Activated CD4-positive, alpha-beta memory T cell treated with anti-CD3 and anti-CD28 coated beads for 36 hours (primary cell): ENCODE results near the gene BMF. TPM values are rescaled to one million over a fixed set of nuclear protein-coding genes. Genes with fewer than 3 reads are reported as not detected.
"Not testable (repeated sequence)": the region's sequence is repeated elsewhere in the genome, so short reads cannot be mapped to it uniquely, and the experiment has no call there.

Experiments used
- CTCF ChIA-PET: fragments of 350-600 bp; sonication (Branson Sonifier 250); formaldehyde crosslinking; loops from one replicate; lab custom pipeline; 2021; ENCODE audit warnings: antibody characterized with exemption, inconsistent platforms; lab: Charles Lee
- POLR2A ChIA-PET: fragments of 350-600 bp; sonication (Branson Sonifier 250); formaldehyde crosslinking; loops from one replicate; lab custom pipeline; 2021; ENCODE audit warnings: antibody characterized with exemption; lab: Charles Lee
- DNase-seq: peaks from one replicate; pipeline ENCODE4 v3.0.0-alpha.2; 2020
- H3K27ac Mint-ChIP-seq: one replicate; pipeline ENCODE4 v1.8.0; 2021; ENCODE audit warnings: mixed read lengths
- H3K27me3 Mint-ChIP-seq: one replicate; pipeline ENCODE4 v1.8.0; 2021; ENCODE audit warnings: mixed read lengths
- H3K36me3 Mint-ChIP-seq: one replicate; pipeline ENCODE4 v1.8.0; 2021; ENCODE audit warnings: mixed read lengths
- H3K4me1 Mint-ChIP-seq: one replicate; pipeline ENCODE4 v1.8.0; 2021; ENCODE audit warnings: low read depth, mixed read lengths
- H3K4me3 Mint-ChIP-seq: one replicate; pipeline ENCODE4 v1.8.0; 2021; ENCODE audit warnings: mild to moderate bottlenecking, mixed read lengths
- H3K9me3 Mint-ChIP-seq: one replicate; pipeline ENCODE4 v1.8.0; 2021; ENCODE audit warnings: mixed read lengths
- intact Hi-C: fragments of 100-400 bp; cut with micrococcal nuclease; formaldehyde crosslinking; loops from one replicate; pipeline ENCODE4 v1.15.1; 2023
- total RNA-seq, 2 experiments: library from RNA; stranded (reverse); gene quantifications; one replicate each; pipeline ENCODE4 v1.2.3, GENCODE V29; 2021

Gene BMF
- total RNA-seq, 2 experiments from 2014 or later: 6.9 to 7.3 TPM

DNA sequence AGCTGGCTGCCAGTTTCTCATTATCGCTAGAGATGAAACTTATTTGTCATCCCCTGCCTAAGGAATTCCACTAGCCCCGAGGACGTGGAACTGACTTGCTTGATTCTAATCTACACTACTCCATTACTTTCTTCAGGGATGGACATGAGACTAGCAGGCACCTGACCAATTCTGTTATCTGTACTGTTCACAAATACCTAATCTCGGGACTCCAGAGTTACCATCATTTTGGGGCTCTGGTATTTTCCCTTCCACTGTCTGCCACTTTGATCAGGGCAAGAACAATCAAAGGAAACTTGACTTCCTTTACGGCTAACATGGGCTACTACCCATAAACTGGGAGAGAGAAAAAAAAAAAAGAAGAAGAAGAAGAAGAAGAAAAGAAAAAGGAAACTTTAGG, 27.8 kb downstream of the BMF start:
- POLR2A ChIA-PET: interaction anchor here (1.2 kb wide), 1 partner anchor 18 kb away, joined by 3 read pairs; no protein-coding TSS in a partner anchor
- peaks cover 24% of the 10 kb centered on the region for H3K4me1 Mint-ChIP-seq
- no peaks in the 10 kb centered on the region for H3K9me3 Mint-ChIP-seq
- H3K36me3 Mint-ChIP-seq: no peaks in the 10 kb centered on the region
- CTCF ChIA-PET: interaction anchor here (1.8 kb wide), 1 partner anchor 24 kb away, joined by 9 read pairs; no protein-coding TSS in a partner anchor
- peaks cover 43% of the 10 kb centered on the region for H3K27me3 Mint-ChIP-seq
- no peak overlapping the region for H3K4me3 Mint-ChIP-seq
- no peak overlapping the region for H3K27ac Mint-ChIP-seq
- intact Hi-C loops: loop anchor here (2.0 kb wide), 1 partner anchor 16 kb away; no protein-coding TSS in a partner anchor
- no peak for DNase-seq

DNA sequence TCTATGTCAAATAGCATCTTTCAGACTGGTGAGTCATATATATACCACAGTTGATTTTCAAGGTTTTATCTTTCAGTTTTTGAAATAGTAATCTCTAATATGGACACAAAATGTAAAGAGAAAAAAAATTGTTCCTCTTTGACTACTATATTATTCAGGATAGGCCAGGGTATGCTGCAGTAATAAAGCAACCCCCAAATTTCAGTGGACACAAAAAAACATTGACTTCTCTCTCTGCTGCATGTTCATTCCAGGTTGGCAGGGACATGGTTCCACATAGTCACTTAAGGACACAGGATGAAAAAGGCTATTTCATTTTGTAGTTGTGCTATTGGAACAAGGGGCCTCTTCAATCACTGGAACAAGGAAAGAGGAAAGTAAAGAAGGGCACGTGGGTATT, 28.6 kb downstream of the BMF start:
- H3K27ac Mint-ChIP-seq: no peak overlapping the region
- no peaks in the 10 kb centered on the region for H3K9me3 Mint-ChIP-seq
- DNase-seq: no peak
- ChIA-PET POLR2A (no interaction called here), CTCF (no interaction called here)
- peaks cover 20% of the 10 kb centered on the region for H3K4me1 Mint-ChIP-seq
- no peaks in the 10 kb centered on the region for H3K36me3 Mint-ChIP-seq
- H3K27me3 Mint-ChIP-seq: peaks cover 39% of the 10 kb centered on the region
- intact Hi-C loops: loop anchor here (2.0 kb wide), 1 partner anchor 17 kb away; no protein-coding TSS in a partner anchor
- no peak overlapping the region for H3K4me3 Mint-ChIP-seq

DNA sequence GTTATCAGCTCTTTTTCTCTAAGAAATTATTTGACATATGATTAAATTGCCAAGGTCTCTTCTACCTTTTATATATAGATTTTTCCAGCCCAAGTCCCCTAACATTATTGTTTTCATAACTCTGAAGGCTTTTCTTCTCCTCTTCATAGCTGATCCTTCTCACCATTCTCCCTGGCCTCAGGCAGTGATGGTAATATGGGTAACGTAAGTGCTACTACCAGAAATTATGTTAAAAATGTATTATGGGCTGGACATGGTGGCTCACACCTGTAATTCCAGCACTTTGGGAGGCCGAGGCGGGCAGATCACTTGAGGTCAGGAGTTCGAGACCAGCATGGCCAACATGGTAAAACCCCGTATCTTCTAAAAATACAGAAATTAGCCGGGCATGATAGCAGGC, 29.2 kb downstream of the BMF start:
- Mint-ChIP-seq H3K36me3 (no peaks in the 10 kb centered on the region), H3K4me3 (no peak overlapping the region), H3K9me3 (no peaks in the 10 kb centered on the region), H3K27ac (no peak overlapping the region), H3K4me1 (peaks cover 19% of the 10 kb centered on the region), H3K27me3 (peaks cover 33% of the 10 kb centered on the region)
- DNase-seq: no peak
- intact Hi-C loops: no loop called here
- ChIA-PET CTCF (no interaction called here), POLR2A (no interaction called here)

DNA sequence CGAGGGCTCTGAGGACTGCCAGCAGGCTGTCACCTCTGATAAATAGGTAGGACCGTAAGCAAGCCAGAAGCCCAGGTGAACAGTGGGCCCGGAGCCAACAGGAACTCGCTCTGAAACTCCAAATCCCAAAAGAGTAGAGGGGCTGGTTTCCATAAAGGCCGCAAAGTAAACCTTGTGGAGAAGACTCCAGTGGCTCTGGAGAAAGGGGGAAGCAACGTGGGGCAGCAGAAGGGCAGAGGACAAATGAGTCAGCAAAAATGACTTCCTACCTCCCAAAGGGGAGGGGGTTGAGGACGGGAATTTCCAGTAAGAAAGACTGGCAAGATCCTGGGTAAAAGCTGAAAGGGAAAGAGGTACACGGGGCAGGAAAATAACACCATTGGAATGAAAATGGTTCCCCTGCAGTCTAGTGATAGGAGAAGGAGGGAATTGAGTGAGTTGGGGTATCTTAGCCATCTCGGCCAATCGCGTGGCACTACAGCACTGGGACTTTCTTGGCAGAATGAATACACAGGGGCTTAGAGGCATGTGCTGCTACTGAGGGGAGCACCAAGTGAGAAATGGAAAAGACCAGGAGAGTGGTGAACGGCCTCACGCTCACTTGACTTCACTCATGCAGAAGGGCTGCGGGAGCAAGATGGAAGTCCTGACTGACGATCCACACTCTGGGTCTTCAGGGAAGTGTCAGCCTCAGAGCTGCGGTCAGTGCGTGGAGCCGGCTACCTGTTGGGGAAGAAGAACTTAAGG, 33.2 kb downstream of the BMF start:
- Mint-ChIP-seq H3K4me1 (peaks cover 11% of the 10 kb centered on the region), H3K36me3 (no peaks in the 10 kb centered on the region), H3K27me3 (peaks cover 12% of the 10 kb centered on the region), H3K9me3 (no peaks in the 10 kb centered on the region), H3K4me3 (no peak overlapping the region), H3K27ac (no peak overlapping the region)
- ChIA-PET POLR2A (no interaction called here), CTCF (interaction anchor here (2.1 kb wide), 1 partner anchor 29 kb away, joined by 6 read pairs; no protein-coding TSS in a partner anchor)
- DNase-seq: no peak
- intact Hi-C loops: no loop called here

DNA sequence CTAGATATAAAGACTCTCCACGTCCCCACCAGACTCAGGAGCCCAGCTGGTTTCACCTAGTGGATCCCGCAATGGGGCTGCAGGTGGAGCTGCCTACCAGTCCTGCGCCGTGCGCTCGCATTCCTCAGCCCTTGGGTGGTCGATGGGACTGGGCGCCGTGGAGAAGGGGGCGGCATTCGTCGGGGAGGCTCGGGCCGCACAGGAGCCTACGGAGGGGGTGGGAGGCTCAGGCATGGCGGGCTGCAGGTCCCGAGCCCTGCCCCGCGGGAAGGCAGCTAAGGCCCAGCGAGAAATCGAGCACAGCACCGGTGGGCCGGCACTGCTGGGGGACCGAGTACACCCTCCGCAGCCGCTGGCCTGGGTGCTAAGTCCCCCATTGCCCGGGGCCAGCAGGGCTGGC, 34.0 kb downstream of the BMF start:
- H3K4me1 Mint-ChIP-seq, H3K36me3 Mint-ChIP-seq, intact Hi-C loops, H3K27ac Mint-ChIP-seq, POLR2A ChIA-PET, DNase-seq, H3K9me3 Mint-ChIP-seq, H3K4me3 Mint-ChIP-seq: not testable (repeated sequence)
- CTCF ChIA-PET: interaction anchor here (1.3 kb wide), 1 partner anchor 143 kb away, joined by 3 read pairs; no protein-coding TSS in a partner anchor
- peaks cover 12% of the 10 kb centered on the region for H3K27me3 Mint-ChIP-seq

DNA sequence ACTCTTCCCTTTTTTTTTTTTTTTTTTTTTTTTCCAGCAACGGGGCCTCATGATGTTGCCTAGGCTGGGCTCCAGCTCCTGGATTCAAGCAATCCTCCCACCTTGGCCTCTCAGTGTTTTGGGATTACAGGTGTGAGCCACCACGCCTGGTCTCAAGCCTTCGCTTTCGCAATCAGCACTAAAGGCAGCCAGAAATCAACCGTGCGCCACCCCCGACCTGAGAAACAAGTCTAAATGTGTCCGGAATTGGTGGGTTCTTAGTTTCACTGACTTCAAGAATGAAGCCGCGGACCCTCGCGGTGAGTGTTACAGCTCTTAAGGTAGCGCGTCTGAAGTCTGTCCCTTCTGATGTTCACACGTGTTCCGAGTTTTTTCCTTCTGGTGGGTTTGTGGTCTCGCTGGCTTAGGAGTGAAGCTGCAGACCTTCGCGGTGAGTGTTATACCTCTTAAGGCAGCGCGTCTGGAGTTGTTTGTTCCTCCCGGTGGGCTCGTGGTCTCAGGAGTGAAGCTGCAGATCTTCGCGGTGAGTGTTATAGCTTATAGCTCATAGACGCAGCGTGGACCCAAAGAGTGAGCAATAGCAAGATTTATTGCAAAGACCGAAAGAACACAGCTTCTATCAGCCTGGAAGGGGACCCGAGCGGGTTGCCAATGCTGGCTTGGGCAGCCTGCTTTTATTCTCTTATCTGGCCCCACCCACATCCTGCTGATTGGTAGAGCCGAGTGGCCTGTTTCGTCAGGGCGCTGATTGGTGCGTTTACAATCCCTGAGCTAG, 34.8 kb downstream of the BMF start:
- POLR2A ChIA-PET: interaction anchor here (0.6 kb wide), 1 partner anchor 22 kb away, joined by 4 read pairs; no protein-coding TSS in a partner anchor

GRCh38 chr15:40072216-40072990, 36.3 kb downstream of the BMF start:
- DNase-seq: no peak
- no peaks in the 10 kb centered on the region for H3K36me3 Mint-ChIP-seq
- intact Hi-C loops: no loop called here
- CTCF ChIA-PET: interaction anchor here (0.7 to 1.0 kb wide), 3 partner anchors 23 to 34 kb away, joined by 3 read pairs; no protein-coding TSS in a partner anchor
- H3K4me3 Mint-ChIP-seq: no peak overlapping the region
- H3K9me3 Mint-ChIP-seq: no peaks in the 10 kb centered on the region
- peaks cover 10% of the 10 kb centered on the region for H3K27me3 Mint-ChIP-seq
- H3K27ac Mint-ChIP-seq: no peak overlapping the region
- peaks cover 9% of the 10 kb centered on the region for H3K4me1 Mint-ChIP-seq
- POLR2A ChIA-PET: interaction anchor here (0.5 kb wide), 1 partner anchor 298 kb away, joined by 5 read pairs; no protein-coding TSS in a partner anchor

More for the DNA sequence above, 34.8 kb downstream of the BMF start:
- intact Hi-C loops, H3K36me3 Mint-ChIP-seq, H3K9me3 Mint-ChIP-seq, H3K27ac Mint-ChIP-seq, H3K4me1 Mint-ChIP-seq: not testable (repeated sequence)
- H3K4me3 Mint-ChIP-seq: peak overlapping the region; percentile 29
- DNase-seq: peak; percentile 29
- CTCF ChIA-PET: interaction anchor here (1.2 to 1.3 kb wide), 2 partner anchors 31 to 144 kb away, joined by 3 read pairs; no protein-coding TSS in a partner anchor
- peaks cover 12% of the 10 kb centered on the region for H3K27me3 Mint-ChIP-seq

DNA sequence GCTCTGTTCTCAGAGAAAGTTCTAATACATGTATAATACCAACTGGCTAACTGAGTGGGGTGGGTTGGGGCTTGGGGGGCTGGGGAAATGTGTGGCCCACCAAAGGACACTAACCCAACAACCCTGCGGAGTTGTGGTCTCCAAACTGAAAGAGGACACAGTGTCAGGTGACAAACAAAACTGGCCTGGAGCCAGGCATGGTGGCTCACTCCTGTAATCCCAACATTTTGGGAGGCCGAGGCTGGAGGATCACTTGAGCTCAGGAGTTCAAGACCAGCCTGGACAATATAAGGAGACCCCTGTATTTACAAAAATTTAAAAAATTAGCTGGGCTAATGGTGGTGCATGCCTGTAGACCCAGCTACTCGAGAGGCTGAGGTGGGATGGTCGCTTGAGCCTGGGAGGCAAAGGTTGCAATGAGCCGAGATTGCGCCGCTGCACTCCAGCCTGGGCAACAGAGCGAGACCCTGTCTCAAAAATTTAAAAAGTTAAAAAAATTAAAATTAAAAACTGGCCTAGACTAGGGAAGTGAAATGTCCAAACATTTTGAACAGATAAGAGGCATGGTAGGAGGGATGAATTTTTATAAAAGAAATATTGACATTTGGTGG, 38.0 kb downstream of the BMF start:
- ChIA-PET CTCF (interaction anchor here (0.6 kb wide), 1 partner anchor 34 kb away, joined by 3 read pairs; no protein-coding TSS in a partner anchor), POLR2A (no interaction called here)
- no peak for DNase-seq
- Mint-ChIP-seq H3K27ac (no peak overlapping the region), H3K9me3 (no peaks in the 10 kb centered on the region), H3K4me1 (peaks cover 9% of the 10 kb centered on the region), H3K36me3 (no peaks in the 10 kb centered on the region), H3K27me3 (peaks cover 10% of the 10 kb centered on the region), H3K4me3 (no peak overlapping the region)
- intact Hi-C loops: no loop called here

DNA sequence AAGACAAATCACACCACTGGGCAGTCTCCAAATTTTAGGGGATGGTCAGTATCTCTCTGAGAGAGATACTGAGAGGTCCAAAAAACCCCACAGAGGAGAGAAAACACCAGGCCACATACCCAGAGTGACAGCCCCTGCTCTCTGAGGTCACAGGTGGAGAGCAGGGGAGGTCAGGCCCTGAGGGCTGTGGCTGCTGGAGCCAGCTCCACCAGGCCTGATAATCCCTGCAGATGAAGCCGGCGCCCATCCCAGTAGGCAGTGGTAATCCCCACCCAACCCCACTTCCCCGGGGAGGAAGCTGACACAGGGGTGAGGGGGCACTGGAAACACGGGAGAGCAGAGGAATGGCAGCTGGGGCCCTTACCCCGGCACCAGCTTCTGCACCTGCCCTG, 38.5 kb downstream of the BMF start:
- DNase-seq: no peak
- H3K9me3 Mint-ChIP-seq: no peaks in the 10 kb centered on the region
- H3K4me3 Mint-ChIP-seq: no peak overlapping the region
- peaks cover 9% of the 10 kb centered on the region for H3K4me1 Mint-ChIP-seq
- intact Hi-C loops: no loop called here
- H3K27me3 Mint-ChIP-seq: peaks cover 10% of the 10 kb centered on the region
- no peak overlapping the region for H3K27ac Mint-ChIP-seq
- no peaks in the 10 kb centered on the region for H3K36me3 Mint-ChIP-seq
- ChIA-PET CTCF (interaction anchor here (0.6 kb wide), 1 partner anchor 34 kb away, joined by 3 read pairs; no protein-coding TSS in a partner anchor), POLR2A (no interaction called here)

DNA sequence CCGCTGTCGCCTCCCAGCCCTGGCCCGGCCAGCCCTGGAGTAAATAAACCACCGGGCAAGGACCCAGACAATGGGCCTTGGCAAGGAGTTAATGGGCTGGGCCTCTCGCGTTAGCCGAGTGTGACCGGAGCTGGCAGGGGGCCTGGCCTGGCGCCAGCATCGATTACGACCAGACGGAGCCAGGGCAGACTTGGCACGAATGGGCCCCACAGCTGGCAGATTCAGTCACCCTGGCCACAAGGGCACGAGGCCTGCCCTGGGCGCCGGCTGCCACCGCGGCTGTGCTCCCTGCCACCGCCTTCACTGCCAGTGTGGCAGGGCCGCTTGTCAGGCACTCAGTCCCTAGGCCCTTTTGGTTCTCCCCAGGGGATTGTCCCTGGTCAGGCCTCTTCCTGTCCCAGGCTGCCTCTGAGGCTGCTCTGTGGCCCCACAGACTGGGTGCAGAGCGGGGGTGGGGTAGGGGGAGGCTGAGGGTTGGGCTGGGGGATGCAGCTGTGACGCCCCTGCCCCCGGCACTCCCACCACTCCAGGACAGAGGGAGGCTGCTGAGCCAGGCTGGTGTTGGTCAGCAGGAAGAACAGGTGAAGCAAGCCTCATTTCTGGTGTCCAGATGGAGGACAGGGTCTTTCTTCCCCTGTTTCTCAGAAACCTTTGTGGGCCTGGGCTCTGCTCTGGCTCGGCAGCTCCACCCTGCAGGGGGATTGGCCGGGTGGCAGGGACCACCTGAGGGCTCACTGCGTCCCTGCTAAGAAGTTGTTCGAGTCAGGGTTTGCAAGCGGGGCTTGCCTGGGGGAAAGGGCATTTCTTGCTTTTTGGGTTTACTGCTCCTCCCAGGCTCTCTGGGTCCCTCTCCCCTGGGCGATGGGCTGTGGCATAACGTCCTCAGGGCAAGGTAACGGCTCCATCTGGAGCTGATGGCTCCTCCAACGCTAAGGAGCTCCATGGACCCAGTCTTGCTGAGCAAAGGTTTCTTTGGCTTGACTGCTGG, 39.2 kb downstream of the BMF start:
- intact Hi-C loops: no loop called here
- Mint-ChIP-seq H3K27ac (no peak overlapping the region), H3K4me3 (no peak overlapping the region), H3K36me3 (no peaks in the 10 kb centered on the region), H3K9me3 (no peaks in the 10 kb centered on the region), H3K4me1 (peaks cover 15% of the 10 kb centered on the region), H3K27me3 (peaks cover 10% of the 10 kb centered on the region)
- ChIA-PET CTCF (interaction anchor here (0.6 kb wide), 1 partner anchor 35 kb away, joined by 3 read pairs; no protein-coding TSS in a partner anchor), POLR2A (no interaction called here)
- DNase-seq: no peak
